A549 (cell line): Measurements from ENCODE around the gene P3H2. TPM values are rescaled to one million over a fixed set of nuclear protein-coding genes. Genes with fewer than 3 reads are reported as not detected.
A peak's percentile ranks its signal among the peaks of the same experiment; 100 is the strongest.

Experiments
- ATAC-seq, 2 experiments: fragments of 200-7000 bp in 1 of 2; fragments of >200 bp in 1 of 2; cut with Nextera tagmentation in 1 of 2; cut with Tn5 transposase in 1 of 2; 3 replicates each; pipeline versions ENCODE4 v1.8.0 to v1.9.1; 2018 to 2020; ENCODE audit warnings: mild to moderate bottlenecking in 1 of 2, moderate library complexity in 1 of 2
- CTCF ChIA-PET: fragments of 300-600 bp; sonication (Branson Sonifier 250); formaldehyde crosslinking; extraction: SDS; loops from one replicate; lab custom pipeline; 2021; ENCODE audit warnings: antibody characterized with exemption, inconsistent platforms; lab: Yijun Ruan, JAX
- POLR2A ChIA-PET: fragments of 350-600 bp; formaldehyde crosslinking; extraction: SDS; loops from one replicate; lab custom pipeline; 2021; ENCODE audit warnings: antibody characterized with exemption, inconsistent platforms; lab: Yijun Ruan, JAX
- DNase-seq, 2 experiments: peaks; one replicate each; pipeline versions ENCODE4 v3.0.0 to v3.0.0-alpha.2; 2011 to 2016; ENCODE audit warnings: low read depth in 1 of 2, low spot score in 1 of 2
- FAIRE-seq: peaks from 2 replicates; lab custom pipeline; 2011; peaks lifted over from hg19 to GRCh38; lab: Jason Lieb, UNC
- H3K27ac ChIP-seq, 2 experiments: fragments of >200 bp; sonication (Bioruptor Twin); formaldehyde crosslinking; 3 replicates each; pipeline ENCODE4 v1.5.1; 2016 to 2017
- H3K4me1 ChIP-seq: fragments of >200 bp; sonication (Bioruptor Twin); formaldehyde crosslinking; 3 replicates; pipeline ENCODE4 v1.6.1; 2016
- H3K4me2 ChIP-seq: fragments of >200 bp; sonication (Bioruptor Twin); formaldehyde crosslinking; 3 replicates; pipeline ENCODE4 v1.6.1; 2016
- H3K4me3 ChIP-seq: fragments of >200 bp; sonication (Bioruptor Twin); formaldehyde crosslinking; 3 replicates; pipeline ENCODE4 v1.5.1; 2016
- H3K9me3 ChIP-seq: fragments of >200 bp; sonication (Bioruptor Twin); formaldehyde crosslinking; 3 replicates; pipeline ENCODE4 v1.6.1; 2016
- CBX8 ChIP-seq: fragments of 200-600 bp; sonication (generic); IDR thresholded peaks from 2 replicates; pipeline ENCODE4 v1.6.1; 2016
- CEBPB ChIP-seq, 2 experiments: fragments of >200 bp in 1 of 2; sonication (Bioruptor Twin) in 1 of 2; formaldehyde crosslinking in 1 of 2; IDR thresholded peaks; 2 replicates each; pipeline ENCODE4 v1.6.1; 2012 to 2016
- EHMT2 ChIP-seq: fragments of 200-600 bp; sonication (generic); IDR thresholded peaks from 2 replicates; pipeline ENCODE4 v1.6.1; 2016; ENCODE audit warnings: antibody characterized with exemption, low read depth, mild to moderate bottlenecking, moderate library complexity
- EP300 ChIP-seq, 2 experiments: fragments of >200 bp; sonication (Bioruptor Twin); formaldehyde crosslinking; IDR thresholded peaks; 2 replicates in 1 of 2; 3 replicates in 1 of 2; pipeline ENCODE4 v1.6.1; 2016 to 2017
- FOSB ChIP-seq: fragments of 250-450 bp; sonication (Bioruptor Pico); IDR thresholded peaks from 2 replicates; pipeline ENCODE4 v1.5.0; 2020; ENCODE audit warnings: mild to moderate bottlenecking, moderate library complexity
- FOSL2 ChIP-seq, 2 experiments: fragments of 450-650 bp in 1 of 2; fragments of >200 bp in 1 of 2; sonication (Bioruptor Twin) in 1 of 2; formaldehyde crosslinking; IDR thresholded peaks; 2 replicates each; pipeline versions ENCODE4 v1.5.0 to v1.6.1; 2016 to 2020; ENCODE audit warnings: mild to moderate bottlenecking in 1 of 2, moderate library complexity in 1 of 2
- GATA3 ChIP-seq: IDR thresholded peaks from 2 replicates; pipeline ENCODE4 v1.6.1; 2012; ENCODE audit warnings: borderline replicate concordance
- HDAC2 ChIP-seq: fragments of 200-600 bp; sonication (generic); IDR thresholded peaks from 2 replicates; pipeline ENCODE4 v1.6.1; 2016
- HEYL ChIP-seq: fragments of 250-450 bp; sonication (Bioruptor Pico); IDR thresholded peaks from 2 replicates; pipeline ENCODE4 v1.8.0; 2021; ENCODE audit warnings: mild to moderate bottlenecking, moderate library complexity
- HOXB13 ChIP-seq: fragments of 250-450 bp; sonication (Bioruptor Pico); IDR thresholded peaks from 2 replicates; pipeline ENCODE4 v1.5.0; 2020; ENCODE audit warnings: low read depth, mild to moderate bottlenecking, moderate library complexity
- HOXB5 ChIP-seq: fragments of 250-450 bp; sonication (Bioruptor Pico); IDR thresholded peaks from 2 replicates; pipeline ENCODE4 v1.5.0; 2020; ENCODE audit warnings: mild to moderate bottlenecking, moderate library complexity
- JUN ChIP-seq, 2 experiments: fragments of >200 bp; sonication (Bioruptor Twin); formaldehyde crosslinking; IDR thresholded peaks; 2 replicates in 1 of 2; 3 replicates in 1 of 2; pipeline ENCODE4 v1.6.1; 2016 to 2017
- JUNB ChIP-seq: fragments of >200 bp; sonication (Bioruptor Twin); formaldehyde crosslinking; IDR thresholded peaks from 2 replicates; pipeline ENCODE4 v1.6.1; 2016
- MYC ChIP-seq: IDR thresholded peaks from 2 replicates; pipeline ENCODE4 v1.6.1; 2012; ENCODE audit warnings: mild to moderate bottlenecking, inconsistent platforms, low read length, improper control_type of control experiment, borderline replicate concordance
- POLR2AphosphoS2 ChIP-seq: conservative IDR thresholded peaks from 2 replicates; pipeline ENCODE4 v1.6.1; 2012; ENCODE audit warnings: low read length, improper control_type of control experiment, inconsistent platforms
- RAD21 ChIP-seq, 2 experiments: fragments of >200 bp in 1 of 2; sonication (Bioruptor Twin) in 1 of 2; formaldehyde crosslinking in 1 of 2; IDR thresholded peaks in 1 of 2; conservative IDR thresholded peaks in 1 of 2; 2 replicates in 1 of 2; 3 replicates in 1 of 2; pipeline ENCODE4 v1.6.1; 2012 to 2018; ENCODE audit warnings: inconsistent platforms in 1 of 2
- RCOR1 ChIP-seq: fragments of 150-350 bp; IDR thresholded peaks from 2 replicates; pipeline ENCODE4 v1.6.1; 2014; ENCODE audit warnings: antibody characterized with exemption, low read length, low read depth
- RFX5 ChIP-seq: fragments of 450-650 bp; IDR thresholded peaks from 2 replicates; pipeline ENCODE4 v1.7.1; 2014; ENCODE audit warnings: antibody characterized with exemption, mild to moderate bottlenecking, moderate library complexity
- SMC3 ChIP-seq: fragments of >200 bp; sonication (Bioruptor Twin); formaldehyde crosslinking; IDR thresholded peaks from 3 replicates; pipeline ENCODE4 v1.6.1; 2018; ENCODE audit warnings: inconsistent platforms
- TP53 ChIP-seq: fragments of 250-450 bp; sonication (Bioruptor Pico); IDR thresholded peaks from 2 replicates; pipeline ENCODE4 v1.5.0; 2021; ENCODE audit warnings: mild to moderate bottlenecking, moderate library complexity
- ZC3H11A ChIP-seq: fragments of 450-650 bp; IDR thresholded peaks from 2 replicates; pipeline ENCODE4 v1.6.1; 2014; ENCODE audit warnings: antibody characterized with exemption, mild to moderate bottlenecking
- WGBS: methylation state at CpG from one replicate; pipeline ENCODE4 v1.1.6; 2017; ENCODE audit errors: missing lambda C conversion rate; 5-methylcytosine and 5-hydroxymethylcytosine counted together
- polyA plus RNA-seq, 4 experiments: library from polyadenylated mRNA; depleted of rRNA in 3 of 4; stranded (reverse); fragments of >200 nt; fragmentation: RNase III in 1 of 4; extraction: RNeasy Plus Mini Kit Qiagen cat#74134 plus additional on column Dnase treatment in 1 of 4; gene quantifications; 2 replicates in 3 of 4; 3 replicates in 1 of 4; pipeline ENCODE4 v1.2.3, GENCODE V29; 2011 to 2017
- TF ChIP-seq, protein P1 (sequence below): IDR thresholded peaks from 2 replicates; pipeline ENCODE4 v1.6.1; 2012
- TF ChIP-seq, protein P2 (sequence below): fragments of >200 bp; sonication (Bioruptor Twin); formaldehyde crosslinking; IDR thresholded peaks from 3 replicates; pipeline ENCODE4 v1.6.1; 2016
- TF ChIP-seq, protein P3 (sequence below): fragments of >200 bp; sonication (Bioruptor Twin); formaldehyde crosslinking; IDR thresholded peaks from 2 replicates; pipeline ENCODE4 v1.6.1; 2016
- TF ChIP-seq, protein P4 (sequence below): fragments of 150-350 bp; IDR thresholded peaks from 2 replicates; pipeline ENCODE4 v1.6.1; 2014; ENCODE audit warnings: low read depth, mild to moderate bottlenecking, low read length

Gene P3H2
- polyA plus RNA-seq, 2 of the 4 experiments (the other 2 are of a cell fraction) = 56.6 to 72.5 TPM

DNA sequence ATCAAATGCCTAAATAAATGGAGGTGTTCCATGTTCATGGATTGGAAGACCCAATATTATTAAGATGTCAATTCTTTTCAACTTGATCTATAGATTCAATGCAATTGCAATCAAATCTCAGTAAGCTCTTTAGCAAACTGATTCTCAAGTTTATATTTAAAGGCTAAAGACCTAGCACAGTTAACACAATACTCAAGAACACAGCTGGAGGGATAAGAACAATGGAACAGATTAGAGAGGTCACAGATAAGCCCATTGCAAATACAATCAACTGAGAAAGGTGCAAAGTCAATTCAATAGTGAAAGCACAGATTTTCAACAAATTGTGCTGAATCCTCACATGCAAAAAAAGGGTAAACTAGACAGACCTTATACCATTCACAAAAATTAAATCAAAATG, 198.9 kb downstream of the P3H2 start:
- no peak overlapping the region for H3K4me3 ChIP-seq
- no peak overlapping the region for H3K4me2 ChIP-seq
- H3K4me1 ChIP-seq = peaks cover 4% of the 10 kb centered on the region; the same call in 1 of the 3 replicates
- DNase-seq = no peak
- ChIA-PET CTCF (no interaction called here), POLR2A (no interaction called here)
- no peak for ATAC-seq
- no peak overlapping the region for H3K27ac ChIP-seq
- FAIRE-seq = no peak
- peaks cover 9% of the 10 kb centered on the region; the same call in 2 of the 3 replicates for H3K9me3 ChIP-seq
- no peak for TF ChIP-seq POLR2AphosphoS2
- TF ChIP-seq MYC = no peak
- no peak for TF ChIP-seq HOXB5 (CRISPR knock-in tag)
- no peak for TF ChIP-seq RCOR1
- TF ChIP-seq FOSL2 (IDR thresholded peaks at IDR 0.05) = no peak
- TF ChIP-seq FOSL2 (CRISPR knock-in tag; IDR thresholded peaks at IDR 0.05) = no peak
- no peak for TF ChIP-seq EHMT2
- TF ChIP-seq, all 56 proteins: peak for 0

DNA sequence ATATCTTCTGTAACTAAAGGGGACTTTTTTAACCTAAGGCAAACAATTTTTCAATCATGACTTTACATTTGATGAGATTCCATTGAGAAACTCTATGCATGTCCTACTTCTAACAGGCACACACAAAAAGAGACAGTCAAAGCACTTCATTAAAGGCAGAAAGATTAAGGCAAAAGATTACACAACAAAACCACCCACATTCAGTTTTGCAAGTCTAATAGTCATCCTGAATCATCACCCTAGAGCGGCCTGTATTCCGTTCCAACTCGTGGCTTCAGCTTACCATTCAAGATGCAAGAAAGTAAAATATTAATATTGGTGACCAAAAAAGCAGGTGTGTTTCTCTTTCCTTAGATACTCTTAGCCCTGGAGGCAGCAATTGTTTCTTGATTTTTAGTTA, 205.9 kb downstream of the P3H2 start:
- DNase-seq (peak; percentile 23 to 88), ATAC-seq (peak; percentile 86 to 92), FAIRE-seq (no peak)
- ChIA-PET CTCF (no interaction called here), POLR2A (no interaction called here)
- H3K4me2 ChIP-seq = peak overlapping the region; percentile 55
- H3K4me1 ChIP-seq = peaks cover 45% of the 10 kb centered on the region
- no peak overlapping the region for H3K4me3 ChIP-seq
- peak overlapping the region; percentile 90 to 91 for H3K27ac ChIP-seq
- peaks cover 15% of the 10 kb centered on the region; the same call in 2 of the 3 replicates for H3K9me3 ChIP-seq
- WGBS = 0% methylated on average over 3 of the region's 3 CpGs
- peak; percentile 56 for TF ChIP-seq SMC3
- TF ChIP-seq EP300 (IDR thresholded peaks at IDR 0.05) = peak; percentile 89 to 91; a peak in 4 of 5 replicates
- TF ChIP-seq, protein P1, sequence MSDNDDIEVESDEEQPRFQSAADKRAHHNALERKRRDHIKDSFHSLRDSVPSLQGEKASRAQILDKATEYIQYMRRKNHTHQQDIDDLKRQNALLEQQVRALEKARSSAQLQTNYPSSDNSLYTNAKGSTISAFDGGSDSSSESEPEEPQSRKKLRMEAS = peak; percentile 65
- TF ChIP-seq JUN (IDR thresholded peaks at IDR 0.05) = peak; percentile 79 to 90; a peak in 3 of 5 replicates
- peak; percentile 82 for TF ChIP-seq GATA3
- no peak for TF ChIP-seq ZC3H11A
- no peak for TF ChIP-seq FOSB (CRISPR knock-in tag)
- peak; percentile 96 to 97 for TF ChIP-seq CEBPB (IDR thresholded peaks at IDR 0.05)
- peak; percentile 21; the same call in 1 of the 2 replicates for TF ChIP-seq MYC
- no peak for TF ChIP-seq TP53
- peak; percentile 6 to 64; a peak in 3 of 5 replicates for TF ChIP-seq RAD21 (conservative IDR thresholded peaks at IDR 0.05 in 1 of 2, IDR thresholded peaks at IDR 0.05 in 1 of 2)
- TF ChIP-seq, protein P2, sequence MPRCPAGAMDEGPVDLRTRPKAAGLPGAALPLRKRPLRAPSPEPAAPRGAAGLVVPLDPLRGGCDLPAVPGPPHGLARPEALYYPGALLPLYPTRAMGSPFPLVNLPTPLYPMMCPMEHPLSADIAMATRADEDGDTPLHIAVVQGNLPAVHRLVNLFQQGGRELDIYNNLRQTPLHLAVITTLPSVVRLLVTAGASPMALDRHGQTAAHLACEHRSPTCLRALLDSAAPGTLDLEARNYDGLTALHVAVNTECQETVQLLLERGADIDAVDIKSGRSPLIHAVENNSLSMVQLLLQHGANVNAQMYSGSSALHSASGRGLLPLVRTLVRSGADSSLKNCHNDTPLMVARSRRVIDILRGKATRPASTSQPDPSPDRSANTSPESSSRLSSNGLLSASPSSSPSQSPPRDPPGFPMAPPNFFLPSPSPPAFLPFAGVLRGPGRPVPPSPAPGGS = peak; percentile 96
- TF ChIP-seq FOSL2 (IDR thresholded peaks at IDR 0.05) = peak; percentile 96
- TF ChIP-seq FOSL2 (CRISPR knock-in tag; IDR thresholded peaks at IDR 0.05) = peak; percentile 92
- TF ChIP-seq, protein P3, sequence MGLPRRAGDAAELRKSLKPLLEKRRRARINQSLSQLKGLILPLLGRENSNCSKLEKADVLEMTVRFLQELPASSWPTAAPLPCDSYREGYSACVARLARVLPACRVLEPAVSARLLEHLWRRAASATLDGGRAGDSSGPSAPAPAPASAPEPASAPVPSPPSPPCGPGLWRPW = peak; percentile 89
- TF ChIP-seq JUNB = peak; percentile 99
- no peak for TF ChIP-seq HDAC2

DNA sequence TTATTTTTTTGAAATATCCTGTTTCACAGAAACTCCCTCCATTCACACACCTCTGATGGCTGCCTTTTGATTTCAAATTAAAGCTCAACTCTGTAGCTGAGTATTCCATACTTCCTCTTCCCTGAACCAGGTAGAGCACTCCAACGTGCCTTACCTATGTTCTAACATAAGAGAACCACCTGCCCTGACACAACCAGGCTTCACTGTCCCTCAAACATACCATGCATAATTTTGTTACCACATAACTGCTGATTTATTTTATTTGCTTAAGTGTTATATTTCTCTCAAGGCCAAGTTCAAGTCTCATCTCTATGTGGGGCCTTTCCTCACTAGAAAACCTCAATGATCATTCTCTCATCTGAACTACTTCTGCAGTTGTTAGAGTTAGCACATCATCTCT, 209.7 kb downstream of the P3H2 start:
- Histone ChIP-seq H3K4me2 (no peak overlapping the region), H3K27ac (peak overlapping the region; percentile 21 to 75; a peak in 5 of 6 replicates), H3K4me3 (no peak overlapping the region), H3K4me1 (peaks cover 50% of the 10 kb centered on the region), H3K9me3 (peaks cover 6% of the 10 kb centered on the region; the same call in 1 of the 3 replicates)
- TF ChIP-seq, protein P4, sequence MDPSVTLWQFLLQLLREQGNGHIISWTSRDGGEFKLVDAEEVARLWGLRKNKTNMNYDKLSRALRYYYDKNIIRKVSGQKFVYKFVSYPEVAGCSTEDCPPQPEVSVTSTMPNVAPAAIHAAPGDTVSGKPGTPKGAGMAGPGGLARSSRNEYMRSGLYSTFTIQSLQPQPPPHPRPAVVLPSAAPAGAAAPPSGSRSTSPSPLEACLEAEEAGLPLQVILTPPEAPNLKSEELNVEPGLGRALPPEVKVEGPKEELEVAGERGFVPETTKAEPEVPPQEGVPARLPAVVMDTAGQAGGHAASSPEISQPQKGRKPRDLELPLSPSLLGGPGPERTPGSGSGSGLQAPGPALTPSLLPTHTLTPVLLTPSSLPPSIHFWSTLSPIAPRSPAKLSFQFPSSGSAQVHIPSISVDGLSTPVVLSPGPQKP = no peak
- no peak for TF ChIP-seq HOXB13 (CRISPR knock-in tag)
- TF ChIP-seq RFX5 = no peak
- TF ChIP-seq, protein P2 = no peak
- TF ChIP-seq RCOR1 = no peak
- no peak for TF ChIP-seq CBX8
- TF ChIP-seq HEYL = no peak
- no peak for ATAC-seq
- WGBS = 35% methylated on average over 1 of the region's 1 CpG
- POLR2A ChIA-PET = no interaction called here
- CTCF ChIA-PET = no interaction called here
- DNase-seq = no peak
- FAIRE-seq = no peak
